ENCODE measurements around the gene SIGMAR1.

DNA sequence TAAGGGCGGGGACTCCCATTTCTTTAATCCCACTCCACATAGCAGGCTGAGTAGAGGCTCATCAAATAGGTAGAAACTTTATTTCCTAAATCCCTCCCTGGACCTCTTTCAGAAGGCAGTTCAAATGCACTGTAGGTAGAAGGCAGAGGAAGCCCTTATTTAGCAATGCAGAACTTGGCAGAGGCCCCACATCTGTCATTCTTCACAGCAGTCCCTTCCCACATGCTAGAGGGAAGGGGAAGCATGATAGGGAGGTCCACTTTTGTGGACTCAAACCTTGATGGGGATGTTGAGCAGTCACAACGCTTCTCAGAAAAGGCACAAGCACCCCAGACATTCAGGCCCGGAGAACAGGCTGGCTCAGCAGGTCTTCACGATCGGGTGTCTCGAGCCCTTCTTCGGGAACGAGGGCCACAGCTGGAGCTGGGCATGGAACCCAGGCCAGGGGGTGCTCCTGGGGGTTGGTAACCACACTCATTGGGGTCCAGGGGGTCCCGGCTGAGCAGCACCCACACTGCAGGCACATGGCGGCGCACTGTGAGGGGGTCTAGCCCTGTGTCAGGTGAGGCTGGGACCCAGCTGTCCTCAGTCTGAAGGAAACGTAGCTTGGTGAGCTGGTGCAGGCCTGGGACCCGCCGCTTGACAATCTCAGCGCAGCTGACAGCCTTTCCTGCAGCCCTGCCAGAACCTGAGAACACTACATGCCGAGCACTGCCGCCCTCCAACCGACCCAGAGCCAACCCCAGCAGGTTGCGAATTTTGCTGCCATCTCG, 27.0 kb downstream of the SIGMAR1 start:
- no peak for TF ChIP-seq EZH2 (optimal IDR thresholded peaks at IDR 0.05; ENCODE audit: low read depth, low read length)
- TF ChIP-seq, protein P1, sequence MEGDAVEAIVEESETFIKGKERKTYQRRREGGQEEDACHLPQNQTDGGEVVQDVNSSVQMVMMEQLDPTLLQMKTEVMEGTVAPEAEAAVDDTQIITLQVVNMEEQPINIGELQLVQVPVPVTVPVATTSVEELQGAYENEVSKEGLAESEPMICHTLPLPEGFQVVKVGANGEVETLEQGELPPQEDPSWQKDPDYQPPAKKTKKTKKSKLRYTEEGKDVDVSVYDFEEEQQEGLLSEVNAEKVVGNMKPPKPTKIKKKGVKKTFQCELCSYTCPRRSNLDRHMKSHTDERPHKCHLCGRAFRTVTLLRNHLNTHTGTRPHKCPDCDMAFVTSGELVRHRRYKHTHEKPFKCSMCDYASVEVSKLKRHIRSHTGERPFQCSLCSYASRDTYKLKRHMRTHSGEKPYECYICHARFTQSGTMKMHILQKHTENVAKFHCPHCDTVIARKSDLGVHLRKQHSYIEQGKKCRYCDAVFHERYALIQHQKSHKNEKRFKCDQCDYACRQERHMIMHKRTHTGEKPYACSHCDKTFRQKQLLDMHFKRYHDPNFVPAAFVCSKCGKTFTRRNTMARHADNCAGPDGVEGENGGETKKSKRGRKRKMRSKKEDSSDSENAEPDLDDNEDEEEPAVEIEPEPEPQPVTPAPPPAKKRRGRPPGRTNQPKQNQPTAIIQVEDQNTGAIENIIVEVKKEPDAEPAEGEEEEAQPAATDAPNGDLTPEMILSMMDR (IDR thresholded peaks at IDR 0.05; ENCODE audit: low read length): no peak
- TF ChIP-seq EZH2phosphoT487 (IDR thresholded peaks at IDR 0.05; ENCODE audit: low read length): no peak

All from MM.1S (cell line).